ENCODE measurements around the gene ZNHIT3.
"Not testable (repeated sequence)": the region's sequence is repeated elsewhere in the genome, so short reads cannot be mapped to it uniquely, and the experiment has no call there.

- TF ChIP-seq, protein P1, sequence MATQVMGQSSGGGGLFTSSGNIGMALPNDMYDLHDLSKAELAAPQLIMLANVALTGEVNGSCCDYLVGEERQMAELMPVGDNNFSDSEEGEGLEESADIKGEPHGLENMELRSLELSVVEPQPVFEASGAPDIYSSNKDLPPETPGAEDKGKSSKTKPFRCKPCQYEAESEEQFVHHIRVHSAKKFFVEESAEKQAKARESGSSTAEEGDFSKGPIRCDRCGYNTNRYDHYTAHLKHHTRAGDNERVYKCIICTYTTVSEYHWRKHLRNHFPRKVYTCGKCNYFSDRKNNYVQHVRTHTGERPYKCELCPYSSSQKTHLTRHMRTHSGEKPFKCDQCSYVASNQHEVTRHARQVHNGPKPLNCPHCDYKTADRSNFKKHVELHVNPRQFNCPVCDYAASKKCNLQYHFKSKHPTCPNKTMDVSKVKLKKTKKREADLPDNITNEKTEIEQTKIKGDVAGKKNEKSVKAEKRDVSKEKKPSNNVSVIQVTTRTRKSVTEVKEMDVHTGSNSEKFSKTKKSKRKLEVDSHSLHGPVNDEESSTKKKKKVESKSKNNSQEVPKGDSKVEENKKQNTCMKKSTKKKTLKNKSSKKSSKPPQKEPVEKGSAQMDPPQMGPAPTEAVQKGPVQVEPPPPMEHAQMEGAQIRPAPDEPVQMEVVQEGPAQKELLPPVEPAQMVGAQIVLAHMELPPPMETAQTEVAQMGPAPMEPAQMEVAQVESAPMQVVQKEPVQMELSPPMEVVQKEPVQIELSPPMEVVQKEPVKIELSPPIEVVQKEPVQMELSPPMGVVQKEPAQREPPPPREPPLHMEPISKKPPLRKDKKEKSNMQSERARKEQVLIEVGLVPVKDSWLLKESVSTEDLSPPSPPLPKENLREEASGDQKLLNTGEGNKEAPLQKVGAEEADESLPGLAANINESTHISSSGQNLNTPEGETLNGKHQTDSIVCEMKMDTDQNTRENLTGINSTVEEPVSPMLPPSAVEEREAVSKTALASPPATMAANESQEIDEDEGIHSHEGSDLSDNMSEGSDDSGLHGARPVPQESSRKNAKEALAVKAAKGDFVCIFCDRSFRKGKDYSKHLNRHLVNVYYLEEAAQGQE (IDR thresholded peaks at IDR 0.05), result not testable (repeated sequence)
- TF ChIP-seq KDM5A (IDR thresholded peaks at IDR 0.05); POLR2A (IDR thresholded peaks at IDR 0.05; ENCODE audit: low read length); EP300 (IDR thresholded peaks at IDR 0.05): not testable (repeated sequence)
- TF ChIP-seq, protein P2, sequence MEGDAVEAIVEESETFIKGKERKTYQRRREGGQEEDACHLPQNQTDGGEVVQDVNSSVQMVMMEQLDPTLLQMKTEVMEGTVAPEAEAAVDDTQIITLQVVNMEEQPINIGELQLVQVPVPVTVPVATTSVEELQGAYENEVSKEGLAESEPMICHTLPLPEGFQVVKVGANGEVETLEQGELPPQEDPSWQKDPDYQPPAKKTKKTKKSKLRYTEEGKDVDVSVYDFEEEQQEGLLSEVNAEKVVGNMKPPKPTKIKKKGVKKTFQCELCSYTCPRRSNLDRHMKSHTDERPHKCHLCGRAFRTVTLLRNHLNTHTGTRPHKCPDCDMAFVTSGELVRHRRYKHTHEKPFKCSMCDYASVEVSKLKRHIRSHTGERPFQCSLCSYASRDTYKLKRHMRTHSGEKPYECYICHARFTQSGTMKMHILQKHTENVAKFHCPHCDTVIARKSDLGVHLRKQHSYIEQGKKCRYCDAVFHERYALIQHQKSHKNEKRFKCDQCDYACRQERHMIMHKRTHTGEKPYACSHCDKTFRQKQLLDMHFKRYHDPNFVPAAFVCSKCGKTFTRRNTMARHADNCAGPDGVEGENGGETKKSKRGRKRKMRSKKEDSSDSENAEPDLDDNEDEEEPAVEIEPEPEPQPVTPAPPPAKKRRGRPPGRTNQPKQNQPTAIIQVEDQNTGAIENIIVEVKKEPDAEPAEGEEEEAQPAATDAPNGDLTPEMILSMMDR (IDR thresholded peaks at IDR 0.05), result not testable (repeated sequence)
These were observed 28.8 kb upstream of the ZNHIT3 start for GRCh38 chr17:36457701-36458100.
